Endodermal cell (in vitro differentiated cells): ENCODE results near the gene LTC4S. TPM values are rescaled to one million over a fixed set of nuclear protein-coding genes. Genes with fewer than 3 reads are reported as not detected.
"Not testable (repeated sequence)": the region's sequence is repeated elsewhere in the genome, so short reads cannot be mapped to it uniquely, and the experiment has no call there.

ENCODE experiments used
- DNase-seq: peaks from one replicate; pipeline ENCODE4 v3.0.0-alpha.2; 2017
- H3K27ac ChIP-seq: 2 replicates; pipeline ENCODE4 v1.5.1; 2013; ENCODE audit warnings: mild to moderate bottlenecking, low read depth, low read length, moderate library complexity
- H3K27me3 ChIP-seq: 2 replicates; pipeline ENCODE4 v1.6.1; 2013; ENCODE audit warnings: mild to moderate bottlenecking, low read length, moderate library complexity; ENCODE audit not compliant: insufficient read depth, control insufficient read depth, poor library complexity, severe bottlenecking
- H3K36me3 ChIP-seq: 2 replicates; pipeline ENCODE4 v1.7.0; 2013; ENCODE audit warnings: mild to moderate bottlenecking, low read length, moderate library complexity; ENCODE audit not compliant: control insufficient read depth, insufficient read depth
- H3K4me1 ChIP-seq: one replicate; pipeline ENCODE4 v1.7.0; 2013; ENCODE audit warnings: low read length; ENCODE audit not compliant: control insufficient read depth, insufficient read depth
- H3K4me3 ChIP-seq: 2 replicates; pipeline ENCODE4 v1.5.1; 2013; ENCODE audit warnings: mild to moderate bottlenecking, low read length, moderate library complexity
- H3K9ac ChIP-seq: 2 replicates; pipeline ENCODE4 v1.6.1; 2013; ENCODE audit warnings: mild to moderate bottlenecking, low read length, moderate library complexity; ENCODE audit not compliant: poor library complexity, severe bottlenecking; ENCODE audit errors: extremely low read depth
- H3K9me3 ChIP-seq: 2 replicates; pipeline ENCODE4 v1.6.1; 2013; ENCODE audit warnings: mild to moderate bottlenecking, low read length, moderate library complexity; ENCODE audit not compliant: control insufficient read depth
- H3K27ac Mint-ChIP-seq: 2 replicates; pipeline ENCODE4 v1.8.0; 2020; ENCODE audit warnings: mixed read lengths
- H3K27me3 Mint-ChIP-seq: 2 replicates; pipeline ENCODE4 v1.8.0; 2021; ENCODE audit warnings: mild to moderate bottlenecking, mixed read lengths; ENCODE audit not compliant: insufficient read depth
- H3K36me3 Mint-ChIP-seq: 2 replicates; pipeline ENCODE4 v1.8.0; 2020; ENCODE audit warnings: low read depth, mixed read lengths
- H3K4me1 Mint-ChIP-seq: 2 replicates; pipeline ENCODE4 v1.8.0; 2020; ENCODE audit warnings: mixed read lengths
- H3K4me3 Mint-ChIP-seq: 2 replicates; pipeline ENCODE4 v1.8.0; 2020; ENCODE audit warnings: mild to moderate bottlenecking, moderate library complexity, mixed read lengths
- H3K9me3 Mint-ChIP-seq: 2 replicates; pipeline ENCODE4 v1.8.0; 2020; ENCODE audit warnings: mild to moderate bottlenecking, mixed read lengths
- CTCF ChIP-seq: fragments of 200-600 bp; sonication (generic); conservative IDR thresholded peaks from 2 replicates; pipeline ENCODE4 v1.5.0; 2021; ENCODE audit warnings: antibody characterized with exemption, mild to moderate bottlenecking
- WGBS, 2 experiments: methylation state at CpG; one replicate each; pipeline versions ENCODE4 v1.1.5 to v1.1.7; 2013; ENCODE audit warnings: missing lambda C conversion rate in 2 of 2, mixed read lengths in 1 of 2; ENCODE audit not compliant: insufficient coverage in 1 of 2, insufficient read length in 1 of 2; 5-methylcytosine and 5-hydroxymethylcytosine counted together
- total RNA-seq, 2 donors: library from RNA; stranded (reverse); fragmentation: NEBNext Ultra II Directional in 1 of 2; extraction: Animal tissue kit (Norgen Biotek cat#: 25700) in 1 of 2; gene quantifications; 2 replicates in 1 of 2; 3 replicates in 1 of 2; pipeline ENCODE4 v1.2.1, GENCODE V29; 2021

LTC4S gene
- total RNA-seq, 2 donors from 2014 or later, result 5.7 to 6.3 TPM

DNA sequence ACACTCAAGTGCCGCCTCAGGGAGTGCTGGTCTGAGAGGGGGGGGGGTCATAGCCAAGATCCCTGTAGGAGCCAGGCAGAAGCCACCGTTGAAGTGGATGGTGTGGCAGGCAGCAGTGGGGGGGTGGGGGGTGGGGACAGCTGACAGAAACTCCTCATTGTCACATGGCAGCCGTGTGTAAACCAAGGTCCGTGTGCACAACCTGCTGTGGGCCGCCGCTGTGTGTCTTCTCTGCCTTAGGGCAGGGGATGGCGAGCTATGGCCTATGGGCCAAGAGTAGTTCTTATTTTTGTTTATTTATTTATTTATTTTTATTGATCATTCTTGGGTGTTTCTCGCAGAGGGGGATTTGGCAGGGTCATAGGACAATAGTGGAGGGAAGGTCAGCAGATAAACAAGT is 40.3 kb downstream of the LTC4S start:
- H3K9ac ChIP-seq, result no peak overlapping the region
- Mint-ChIP-seq H3K4me1 (peaks cover 5% of the 10 kb centered on the region), H3K36me3 (peaks cover 86% of the 10 kb centered on the region), H3K27ac (no peak overlapping the region), H3K9me3 (peaks cover 13% of the 10 kb centered on the region), H3K27me3 (no peaks in the 10 kb centered on the region), H3K4me3 (no peak overlapping the region)
- no peaks in the 10 kb centered on the region for H3K27me3 ChIP-seq
- no peak overlapping the region for H3K4me3 ChIP-seq
- WGBS, 2 experiments, result 90 to 100% methylated on average over 2 to 7 of the region's 8 CpGs
- H3K4me1 ChIP-seq, result peaks cover under 1% of the 10 kb centered on the region
- TF ChIP-seq CTCF, result no peak
- peaks cover 69% of the 10 kb centered on the region for H3K36me3 ChIP-seq
- DNase-seq, result no peak
- H3K9me3 ChIP-seq, result no peaks in the 10 kb centered on the region
- no peak overlapping the region for H3K27ac ChIP-seq

- not testable (repeated sequence) for H3K4me3 Mint-ChIP-seq, H3K4me3 ChIP-seq, H3K9me3 ChIP-seq, H3K27ac ChIP-seq, H3K27me3 ChIP-seq, H3K4me1 Mint-ChIP-seq, H3K27ac Mint-ChIP-seq, H3K27me3 Mint-ChIP-seq, H3K9ac ChIP-seq, DNase-seq, H3K4me1 ChIP-seq
- Mint-ChIP-seq H3K36me3 (peaks cover 83% of the 10 kb centered on the region), H3K9me3 (peaks cover 13% of the 10 kb centered on the region)
- peaks cover 72% of the 10 kb centered on the region for H3K36me3 ChIP-seq
- WGBS, 2 experiments, result 97% methylated on average over 6 to 16 of the region's 28 CpGs
Observed at GRCh38 chr5:179834871-179835270, 41.1 kb downstream of the LTC4S start.

GRCh38 chr5:179836225-179837019 is 42.6 kb downstream of the LTC4S start:
- H3K9me3 Mint-ChIP-seq, result peaks cover 13% of the 10 kb centered on the region
- no peak overlapping the region for H3K4me3 ChIP-seq
- 95% methylated on average over 19 of the region's 19 CpGs for WGBS, 2 experiments
- H3K9me3 ChIP-seq, result no peaks in the 10 kb centered on the region
- no peak for DNase-seq
- no peak overlapping the region for H3K9ac ChIP-seq
- no peak overlapping the region for H3K27ac Mint-ChIP-seq
- H3K36me3 Mint-ChIP-seq, result peaks cover 84% of the 10 kb centered on the region
- no peak overlapping the region for H3K27ac ChIP-seq
- peaks cover 65% of the 10 kb centered on the region for H3K36me3 ChIP-seq
- no peaks in the 10 kb centered on the region for H3K4me1 Mint-ChIP-seq
- no peaks in the 10 kb centered on the region for H3K4me1 ChIP-seq
- no peak overlapping the region for H3K4me3 Mint-ChIP-seq
- TF ChIP-seq CTCF, result no peak
- H3K27me3 ChIP-seq, result no peaks in the 10 kb centered on the region
- H3K27me3 Mint-ChIP-seq, result no peaks in the 10 kb centered on the region
